Mucosa of stomach (tissue), 1 donor: ENCODE data around the gene EEF1AKMT2.
"Not testable (repeated sequence)": the region's sequence is repeated elsewhere in the genome, so short reads cannot be mapped to it uniquely, and the experiment has no call there.

Experiments used
- H3K27me3 ChIP-seq: one replicate; pipeline ENCODE4 v1.7.0; 2013; ENCODE audit warnings: mild to moderate bottlenecking, low read length; ENCODE audit not compliant: control insufficient read depth, insufficient read depth
- H3K36me3 ChIP-seq: one replicate; pipeline ENCODE4 v1.7.0; 2013; ENCODE audit warnings: low read length; ENCODE audit not compliant: control insufficient read depth, insufficient read depth
- H3K4me1 ChIP-seq: one replicate; pipeline ENCODE4 v1.7.0; 2013; ENCODE audit warnings: mild to moderate bottlenecking, low read length; ENCODE audit not compliant: control insufficient read depth, insufficient read depth
- H3K4me3 ChIP-seq: one replicate; pipeline ENCODE4 v1.7.0; 2013; ENCODE audit warnings: low read length
- H3K9ac ChIP-seq: one replicate; pipeline ENCODE4 v1.7.0; 2013; ENCODE audit warnings: mild to moderate bottlenecking, low read length, moderate library complexity
- H3K9me3 ChIP-seq: one replicate; pipeline ENCODE4 v1.7.0; 2013; ENCODE audit warnings: mild to moderate bottlenecking, low read length, moderate library complexity; ENCODE audit not compliant: control insufficient read depth
- donor health status: Pancreatic carcinoma.

EEF1AKMT2 gene

GRCh38 chr10:124748953-124749645 lies 42.6 kb downstream of the EEF1AKMT2 start:
- Histone ChIP-seq H3K9ac (no peak overlapping the region), H3K4me1 (peaks cover 48% of the 10 kb centered on the region), H3K4me3 (no peak overlapping the region), H3K36me3 (no peaks in the 10 kb centered on the region), H3K9me3 (no peaks in the 10 kb centered on the region), H3K27me3 (no peaks in the 10 kb centered on the region)

DNA sequence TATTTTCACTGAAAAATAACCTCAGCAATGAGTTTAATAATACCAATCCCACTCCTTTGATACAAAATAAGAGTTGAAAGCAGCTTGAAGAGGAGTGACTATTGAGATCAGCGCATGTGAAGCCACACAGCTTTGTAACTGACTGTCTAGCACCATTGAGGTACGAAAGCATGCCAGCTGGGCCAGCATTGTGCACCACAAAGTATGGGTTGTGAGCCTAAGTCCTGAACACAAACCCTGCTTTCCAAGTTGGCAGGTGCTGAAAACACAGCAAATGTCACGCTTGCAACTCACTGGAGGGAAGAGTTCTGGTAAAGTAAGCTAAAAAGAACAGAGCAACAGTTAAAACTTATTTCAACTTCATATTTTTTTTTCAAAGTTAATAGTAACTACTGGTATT lies 43.5 kb downstream of the EEF1AKMT2 start:
- Histone ChIP-seq H3K4me1 (peaks cover 42% of the 10 kb centered on the region), H3K9me3 (no peaks in the 10 kb centered on the region), H3K4me3 (no peak overlapping the region), H3K9ac (no peak overlapping the region), H3K27me3 (no peaks in the 10 kb centered on the region), H3K36me3 (no peaks in the 10 kb centered on the region)

DNA sequence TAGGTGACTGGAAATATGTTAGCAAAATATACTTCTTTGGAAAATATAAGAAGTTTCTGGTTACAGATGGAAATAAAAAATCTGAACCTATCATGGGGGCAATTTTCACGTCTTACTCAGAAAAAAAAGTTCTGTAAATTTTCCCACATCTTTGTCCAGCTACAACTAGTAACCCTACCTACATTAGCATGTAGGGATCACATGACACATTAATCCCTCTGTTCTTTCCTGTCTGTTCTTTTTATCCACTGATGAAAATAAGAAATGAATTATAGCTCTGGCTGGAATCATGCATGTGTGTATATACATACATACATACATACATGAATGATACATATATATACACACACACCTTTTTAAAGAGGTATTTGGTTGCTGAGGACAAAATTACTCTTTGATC lies 43.9 kb downstream of the EEF1AKMT2 start:
- Histone ChIP-seq H3K36me3 (no peaks in the 10 kb centered on the region), H3K4me1 (peaks cover 42% of the 10 kb centered on the region), H3K9ac (no peak overlapping the region), H3K27me3 (no peaks in the 10 kb centered on the region), H3K9me3 (no peaks in the 10 kb centered on the region), H3K4me3 (no peak overlapping the region)

- no peaks in the 10 kb centered on the region for H3K27me3 ChIP-seq
- H3K4me1 ChIP-seq, result peaks cover 49% of the 10 kb centered on the region
- H3K9ac ChIP-seq, result no peak overlapping the region
- no peaks in the 10 kb centered on the region for H3K9me3 ChIP-seq
- H3K36me3 ChIP-seq, result no peaks in the 10 kb centered on the region
- H3K4me3 ChIP-seq, result no peak overlapping the region
Measured at GRCh38 chr10:124746992-124747391, 44.7 kb downstream of the EEF1AKMT2 start.

GRCh38 chr10:124746447-124746846 lies 45.2 kb downstream of the EEF1AKMT2 start:
- not testable (repeated sequence) for H3K4me3 ChIP-seq, H3K27me3 ChIP-seq, H3K9ac ChIP-seq, H3K36me3 ChIP-seq, H3K9me3 ChIP-seq
- peaks cover 54% of the 10 kb centered on the region for H3K4me1 ChIP-seq

GRCh38 chr10:124745673-124746072 lies 46.0 kb downstream of the EEF1AKMT2 start:
- Histone ChIP-seq H3K27me3 (no peaks in the 10 kb centered on the region), H3K4me3 (no peak overlapping the region), H3K9ac (no peak overlapping the region), H3K4me1 (peaks cover 62% of the 10 kb centered on the region), H3K9me3 (no peaks in the 10 kb centered on the region), H3K36me3 (no peaks in the 10 kb centered on the region)

GRCh38 chr10:124745252-124745651 lies 46.4 kb downstream of the EEF1AKMT2 start:
- H3K27me3 ChIP-seq, result no peaks in the 10 kb centered on the region
- peaks cover 66% of the 10 kb centered on the region for H3K4me1 ChIP-seq
- no peaks in the 10 kb centered on the region for H3K9me3 ChIP-seq
- H3K4me3 ChIP-seq, result no peak overlapping the region
- H3K36me3 ChIP-seq, result no peaks in the 10 kb centered on the region
- no peak overlapping the region for H3K9ac ChIP-seq

GRCh38 chr10:124744102-124745050 lies 47.3 kb downstream of the EEF1AKMT2 start, which contains the start of gene FAM53B:
TSS of gene FAM53B (minus strand) at chr10:124744378. CDS start at chr10:124706713, 37,665 bp downstream.
- H3K9ac ChIP-seq, result peak within 1 kb of the TSS; percentile 58
- no peaks in the 10 kb centered on the region for H3K27me3 ChIP-seq
- H3K4me1 ChIP-seq, result peaks cover 66% of the 10 kb centered on the region
- no peaks in the 10 kb centered on the region for H3K36me3 ChIP-seq
- H3K4me3 ChIP-seq, result peak within 1 kb of the TSS; percentile 16
- H3K9me3 ChIP-seq, result no peaks in the 10 kb centered on the region

- Histone ChIP-seq H3K9me3 (no peaks in the 10 kb centered on the region), H3K4me3 (peak overlapping the region; percentile 16), H3K4me1 (peaks cover 68% of the 10 kb centered on the region), H3K27me3 (no peaks in the 10 kb centered on the region), H3K36me3 (no peaks in the 10 kb centered on the region), H3K9ac (peak overlapping the region; percentile 58)
Measured at GRCh38 chr10:124743191-124744101, 48.2 kb downstream of the EEF1AKMT2 start.

DNA sequence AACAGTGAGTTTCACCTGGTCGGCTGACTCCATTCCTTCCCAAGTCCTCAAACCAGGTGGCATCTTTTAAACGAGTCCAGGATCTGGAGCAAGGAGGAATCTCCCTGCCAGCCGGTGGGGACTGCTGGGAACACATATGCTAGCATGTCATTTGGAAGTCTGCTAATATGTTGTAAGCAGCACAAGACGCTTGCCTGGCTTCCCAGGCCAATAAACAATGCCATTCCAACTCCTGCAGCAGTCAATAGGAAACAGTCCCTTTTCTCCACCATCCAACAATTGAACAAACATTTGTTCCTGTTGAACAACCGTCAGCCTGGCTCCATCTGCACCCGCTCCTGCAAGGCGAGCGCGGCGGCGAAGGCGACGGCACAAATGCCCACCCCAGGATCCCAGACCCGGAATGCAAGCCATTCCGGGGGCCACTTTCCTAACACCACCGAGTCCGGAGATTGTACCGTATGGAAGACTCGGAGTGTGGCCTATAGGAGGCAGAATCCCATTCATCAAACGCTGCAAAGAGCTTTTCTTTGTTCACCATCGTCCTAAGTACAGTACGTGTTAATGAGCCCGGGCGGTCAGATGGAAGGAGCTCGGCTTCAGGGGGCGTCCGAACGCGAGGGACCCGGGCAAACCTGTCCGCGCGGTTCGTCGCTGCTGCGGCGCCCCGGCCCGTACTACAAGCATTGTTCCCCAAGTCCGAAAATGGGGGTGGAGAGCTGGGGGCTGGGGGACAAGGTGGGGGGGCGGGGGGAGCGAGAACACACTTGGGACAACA lies 49.1 kb downstream of the EEF1AKMT2 start:
- H3K9ac ChIP-seq, result peak overlapping the region; percentile 41
- H3K9me3 ChIP-seq, result no peaks in the 10 kb centered on the region
- no peaks in the 10 kb centered on the region for H3K27me3 ChIP-seq
- H3K4me1 ChIP-seq, result peaks cover 69% of the 10 kb centered on the region
- H3K36me3 ChIP-seq, result no peaks in the 10 kb centered on the region
- peak overlapping the region; percentile 47 for H3K4me3 ChIP-seq

DNA sequence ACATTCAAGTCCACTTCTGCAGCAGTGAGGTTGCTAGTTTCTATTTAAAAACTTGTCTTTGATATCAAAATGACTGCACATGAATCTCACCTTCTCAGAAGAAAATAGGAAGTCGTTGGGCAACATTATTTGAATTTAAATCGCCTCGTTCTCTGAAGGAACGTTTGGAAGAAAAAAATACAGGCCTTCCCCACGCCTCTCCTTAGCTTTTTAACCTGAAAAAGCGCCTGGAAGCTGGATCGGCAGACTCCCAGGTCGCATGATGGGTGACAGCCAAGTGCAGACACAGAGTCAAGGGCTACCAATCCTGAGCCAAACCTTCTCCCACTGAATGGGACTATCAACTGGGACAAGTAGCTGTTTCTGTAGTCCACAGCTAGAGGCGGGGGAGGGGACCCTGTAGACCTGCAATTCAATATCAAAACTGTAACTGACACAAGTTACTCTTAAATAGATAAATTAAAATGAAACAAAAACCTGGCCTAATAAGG lies 49.7 kb downstream of the EEF1AKMT2 start:
- Histone ChIP-seq H3K4me3 (peak overlapping the region; percentile 47), H3K9me3 (no peaks in the 10 kb centered on the region), H3K36me3 (no peaks in the 10 kb centered on the region), H3K9ac (peak overlapping the region; percentile 41), H3K27me3 (no peaks in the 10 kb centered on the region), H3K4me1 (peaks cover 75% of the 10 kb centered on the region)
